Naive thymus-derived CD8-positive, alpha-beta T cell (primary cell): Measurements from ENCODE around the gene RPP25L. TPM values are rescaled to one million over a fixed set of nuclear protein-coding genes. Genes with fewer than 3 reads are reported as not detected.

Experiments
- polyA plus RNA-seq, 3 donors: library from polyadenylated mRNA; unstranded; fragments of 300-500 nt; fragmentation: Illumina TruSeq; gene quantifications; one replicate each; pipeline ENCODE4 v1.2.3, GENCODE V29; 2021
- total RNA-seq, 8 experiments: library from RNA in 2 of 8; stranded (reverse) in 2 of 8; gene quantifications; one replicate each; pipeline ENCODE4 v1.2.3 and lab custom pipeline; 2021 to 2026

Gene RPP25L
- total and polyA plus RNA-seq, 5 experiments from 2014 or later, result 20.5 to 51.7 (median 28.7) TPM

Other genes with a start within 250 kb of the RPP25L start
- 1 to 10 TPM; 1.2 to 1.5 TPM for gene MYORG, start 235.2 kb downstream of the RPP25L start, total RNA-seq
- under 1 TPM; 0.17 to 0.39 (median 0.37) TPM for gene MYORG, start 235.2 kb downstream of the RPP25L start, polyA plus RNA-seq
- gene FAM219A, start 153.5 kb downstream of the RPP25L start, total RNA-seq, result 10 to 100 TPM; 18.4 to 18.5 TPM
- gene FAM219A, start 153.5 kb downstream of the RPP25L start, polyA plus RNA-seq, result 1 to 10 TPM in 1 of 3 donors, under 1 TPM in 2; 0.59 to 1.1 (median 0.67) TPM
- not detected for gene DNAI1, start 153.3 kb downstream of the RPP25L start, total RNA-seq
- not detected for gene DNAI1, start 153.3 kb downstream of the RPP25L start, polyA plus RNA-seq
- under 1 TPM in 1 of 2 experiments, not detected in 1; 0.36 TPM for gene ENHO, start 89.1 kb downstream of the RPP25L start, total RNA-seq
- gene ENHO, start 89.1 kb downstream of the RPP25L start, polyA plus RNA-seq, result under 1 TPM; 0.19 to 0.24 (median 0.21) TPM
- not detected for gene CNTFR, start 22.4 kb downstream of the RPP25L start, total RNA-seq
- gene CNTFR, start 22.4 kb downstream of the RPP25L start, polyA plus RNA-seq, result not detected
- 10 to 100 TPM; 60.0 to 69.6 TPM for gene DCTN3, start 8.4 kb upstream of the RPP25L start, total RNA-seq
- 100 to 1,000 TPM; 117 to 140 (median 124) TPM for gene DCTN3, start 8.4 kb upstream of the RPP25L start, polyA plus RNA-seq
- gene ARID3C, start 17.0 kb upstream of the RPP25L start, total RNA-seq, result under 1 TPM in 1 of 2 experiments, not detected in 1; 0.27 TPM
- not detected for gene ARID3C, start 17.0 kb upstream of the RPP25L start, polyA plus RNA-seq
- gene SIGMAR1, start 25.7 kb upstream of the RPP25L start, total RNA-seq, result 10 to 100 TPM; 37.7 to 39.8 TPM
- gene SIGMAR1, start 25.7 kb upstream of the RPP25L start, polyA plus RNA-seq, result 10 to 100 TPM; 67.9 to 78.4 (median 71.8) TPM
- gene GALT, start 34.6 kb upstream of the RPP25L start, total RNA-seq, result 100 to 1,000 TPM; 170 to 181 TPM
- gene GALT, start 34.6 kb upstream of the RPP25L start, polyA plus RNA-seq, result 10 to 100 TPM; 38.2 to 46.7 (median 42.0) TPM
- 100 to 1,000 TPM; 135 to 144 TPM for gene IL11RA, start 40.1 kb upstream of the RPP25L start, total RNA-seq
- 1 to 10 TPM; 5.1 to 7.7 (median 6.1) TPM for gene IL11RA, start 40.1 kb upstream of the RPP25L start, polyA plus RNA-seq
- not detected for gene CCL27, start 50.6 kb upstream of the RPP25L start, total RNA-seq
- gene CCL27, start 50.6 kb upstream of the RPP25L start, polyA plus RNA-seq, result not detected
- not detected for gene CCL19, start 79.2 kb upstream of the RPP25L start, total RNA-seq
- not detected for gene CCL19, start 79.2 kb upstream of the RPP25L start, polyA plus RNA-seq
- gene CCL21, start 98.0 kb upstream of the RPP25L start, total RNA-seq, result not detected
- gene CCL21, start 98.0 kb upstream of the RPP25L start, polyA plus RNA-seq, result not detected